HepG2 (cell line): ENCODE results near the gene TWNK. TPM values are rescaled to one million over a fixed set of nuclear protein-coding genes. Genes with fewer than 3 reads are reported as not detected.

Source experiments
- E2F2 ChIP-seq: sonication (generic); formaldehyde crosslinking; IDR thresholded peaks from 2 replicates; pipeline ENCODE4 v1.4.0; 2020; ENCODE audit warnings: missing genetic modification reagents, borderline replicate concordance
- ETV6 ChIP-seq: sonication (generic); formaldehyde crosslinking; conservative IDR thresholded peaks from 2 replicates; pipeline ENCODE4 v1.4.0; 2020; ENCODE audit warnings: missing genetic modification reagents
- NFIB ChIP-seq: sonication (generic); formaldehyde crosslinking; IDR thresholded peaks from 2 replicates; pipeline ENCODE4 v1.9.0; 2021; ENCODE audit warnings: missing genetic modification reagents, mild to moderate bottlenecking, borderline replicate concordance
- PAWR ChIP-seq: sonication (generic); formaldehyde crosslinking; IDR thresholded peaks from 2 replicates; pipeline ENCODE4 v1.4.0; 2020; ENCODE audit warnings: missing genetic modification reagents, mild to moderate bottlenecking, borderline replicate concordance
- RXRB ChIP-seq: IDR thresholded peaks from 2 replicates; pipeline ENCODE4 v1.6.1; 2016; ENCODE audit warnings: borderline replicate concordance, missing genetic modification reagents, missing compliant biosample characterization
- TRIM22 ChIP-seq: fragments of 450-650 bp; IDR thresholded peaks from 2 replicates; pipeline ENCODE4 v1.6.1; 2017
- ZBTB44 ChIP-seq: sonication (generic); formaldehyde crosslinking; IDR thresholded peaks from 2 replicates; pipeline ENCODE4 v1.4.0; 2020; ENCODE audit warnings: missing genetic modification reagents
- ZFP1 ChIP-seq: IDR thresholded peaks from 2 replicates; pipeline ENCODE4 v1.6.1; 2016
- ZNF569 ChIP-seq: sonication (generic); formaldehyde crosslinking; IDR thresholded peaks from 2 replicates; pipeline ENCODE4 v1.5.0; 2020; ENCODE audit warnings: mild to moderate bottlenecking, missing genetic modification reagents, moderate library complexity, borderline replicate concordance
- ZNF597 ChIP-seq: sonication (generic); formaldehyde crosslinking; IDR thresholded peaks from 2 replicates; pipeline ENCODE4 v1.5.0; 2020; ENCODE audit warnings: missing genetic modification reagents
- ZNF652 ChIP-seq: IDR thresholded peaks from 2 replicates; pipeline ENCODE4 v1.6.1; 2016; ENCODE audit warnings: low read depth, borderline replicate concordance
- ZNF772 ChIP-seq: sonication (generic); formaldehyde crosslinking; IDR thresholded peaks from 2 replicates; pipeline ENCODE4 v1.5.0; 2020; ENCODE audit warnings: mild to moderate bottlenecking, missing genetic modification reagents
- ZSCAN22 ChIP-seq: sonication (generic); formaldehyde crosslinking; IDR thresholded peaks from 2 replicates; pipeline ENCODE4 v1.4.0; 2020; ENCODE audit warnings: mild to moderate bottlenecking, missing genetic modification reagents
- polyA plus RNA-seq, 8 experiments: library from polyadenylated mRNA; depleted of rRNA in 3 of 8; stranded (reverse) in 7 of 8; unstranded in 1 of 8; fragments of >200 nt; fragmentation: Illumina TruSeq in 4 of 8; extraction: Trizol in 4 of 8; gene quantifications; 2 replicates each; pipeline versions ENCODE4 v1.2.1 to v1.2.3, GENCODE V29; 2011 to 2016; ENCODE audit warnings: low read depth in 4 of 8, missing spikeins in 1 of 8, mixed read lengths in 1 of 8; ENCODE audit not compliant: insufficient read depth in 1 of 8
- total RNA-seq, 5 experiments: library from RNA; depleted of rRNA; stranded (reverse); fragments of >200 nt; fragmentation: Illumina TruSeq; extraction: Trizol; gene quantifications; 2 replicates each; pipeline ENCODE4 v1.2.3, GENCODE V29; 2016; ENCODE audit warnings: low read depth in 1 of 5
- TF ChIP-seq, protein P1 (sequence below), 2 experiments: fragments of 450-650 bp in 1 of 2; sonication (generic) in 1 of 2; formaldehyde crosslinking in 1 of 2; IDR thresholded peaks; 2 replicates each; pipeline versions ENCODE4 v1.6.1 to v1.8.0; 2016 to 2022; ENCODE audit warnings: antibody characterized with exemption in 1 of 2, mild to moderate bottlenecking in 1 of 2, missing genetic modification reagents in 1 of 2

Gene TWNK
- total and polyA plus RNA-seq, 2 of the 13 experiments (the other 11 are each of a cell fraction or from before 2014, with no cell fraction given), result 10.7 to 16.5 TPM

GRCh38 chr10:101012525-101013364 is 25.4 kb downstream of the TWNK start (continued):
- TF ChIP-seq ETV6 (CRISPR knock-in tag) (no peak), ZNF597 (no peak), ZBTB44 (no peak), NFIB (CRISPR knock-in tag) (no peak), RXRB (CRISPR knock-in tag) (no peak), ZNF652 (CRISPR knock-in tag) (no peak), ZNF772 (CRISPR knock-in tag) (0 out of 2 replicates have a peak, but pooled peaks have one; percentile 35), ZNF569 (no peak), TRIM22 (no peak), E2F2 (CRISPR knock-in tag) (no peak), PAWR (CRISPR knock-in tag) (no peak), ZSCAN22 (no peak), ZFP1 (CRISPR knock-in tag) (no peak)
- TF ChIP-seq, protein P1, sequence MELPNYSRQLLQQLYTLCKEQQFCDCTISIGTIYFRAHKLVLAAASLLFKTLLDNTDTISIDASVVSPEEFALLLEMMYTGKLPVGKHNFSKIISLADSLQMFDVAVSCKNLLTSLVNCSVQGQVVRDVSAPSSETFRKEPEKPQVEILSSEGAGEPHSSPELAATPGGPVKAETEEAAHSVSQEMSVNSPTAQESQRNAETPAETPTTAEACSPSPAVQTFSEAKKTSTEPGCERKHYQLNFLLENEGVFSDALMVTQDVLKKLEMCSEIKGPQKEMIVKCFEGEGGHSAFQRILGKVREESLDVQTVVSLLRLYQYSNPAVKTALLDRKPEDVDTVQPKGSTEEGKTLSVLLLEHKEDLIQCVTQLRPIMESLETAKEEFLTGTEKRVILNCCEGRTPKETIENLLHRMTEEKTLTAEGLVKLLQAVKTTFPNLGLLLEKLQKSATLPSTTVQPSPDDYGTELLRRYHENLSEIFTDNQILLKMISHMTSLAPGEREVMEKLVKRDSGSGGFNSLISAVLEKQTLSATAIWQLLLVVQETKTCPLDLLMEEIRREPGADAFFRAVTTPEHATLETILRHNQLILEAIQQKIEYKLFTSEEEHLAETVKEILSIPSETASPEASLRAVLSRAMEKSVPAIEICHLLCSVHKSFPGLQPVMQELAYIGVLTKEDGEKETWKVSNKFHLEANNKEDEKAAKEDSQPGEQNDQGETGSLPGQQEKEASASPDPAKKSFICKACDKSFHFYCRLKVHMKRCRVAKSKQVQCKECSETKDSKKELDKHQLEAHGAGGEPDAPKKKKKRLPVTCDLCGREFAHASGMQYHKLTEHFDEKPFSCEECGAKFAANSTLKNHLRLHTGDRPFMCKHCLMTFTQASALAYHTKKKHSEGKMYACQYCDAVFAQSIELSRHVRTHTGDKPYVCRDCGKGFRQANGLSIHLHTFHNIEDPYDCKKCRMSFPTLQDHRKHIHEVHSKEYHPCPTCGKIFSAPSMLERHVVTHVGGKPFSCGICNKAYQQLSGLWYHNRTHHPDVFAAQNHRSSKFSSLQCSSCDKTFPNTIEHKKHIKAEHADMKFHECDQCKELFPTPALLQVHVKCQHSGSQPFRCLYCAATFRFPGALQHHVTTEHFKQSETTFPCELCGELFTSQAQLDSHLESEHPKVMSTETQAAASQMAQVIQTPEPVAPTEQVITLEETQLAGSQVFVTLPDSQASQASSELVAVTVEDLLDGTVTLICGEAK (IDR thresholded peaks at IDR 0.05), result no peak
- TF ChIP-seq, protein P1 (CRISPR knock-in tag; IDR thresholded peaks at IDR 0.05), result no peak
